Ishikawa (cell line): ENCODE measurements around the gene MOGAT3.

ENCODE experiments used
- CEBPB ChIP-seq: IDR thresholded peaks from 2 replicates; pipeline ENCODE4 v1.6.1; 2012
- CREB1 ChIP-seq: IDR thresholded peaks from 2 replicates; pipeline ENCODE4 v1.6.1; 2012; ENCODE audit warnings: low read depth
- EGR1 ChIP-seq: IDR thresholded peaks from 2 replicates; pipeline ENCODE4 v1.6.1; 2012
- EP300 ChIP-seq: IDR thresholded peaks from 2 replicates; pipeline ENCODE4 v1.6.1; 2012; ENCODE audit warnings: borderline replicate concordance
- FOXM1 ChIP-seq: IDR thresholded peaks from 2 replicates; pipeline ENCODE4 v1.6.1; 2012; ENCODE audit warnings: low read depth, borderline replicate concordance
- NFIC ChIP-seq: IDR thresholded peaks from 2 replicates; pipeline ENCODE4 v1.6.1; 2012
- RAD21 ChIP-seq: IDR thresholded peaks from 2 replicates; pipeline ENCODE4 v1.6.1; 2012; ENCODE audit warnings: low read depth
- REST ChIP-seq: IDR thresholded peaks from 2 replicates; pipeline ENCODE4 v1.6.1; 2012; ENCODE audit warnings: low read depth, mild to moderate bottlenecking
- TAF1 ChIP-seq: IDR thresholded peaks from 2 replicates; pipeline ENCODE4 v1.6.1; 2012; ENCODE audit warnings: low read depth, mild to moderate bottlenecking
- TCF12 ChIP-seq: IDR thresholded peaks from 2 replicates; pipeline ENCODE4 v1.6.1; 2012; ENCODE audit warnings: low read depth
- TEAD4 ChIP-seq: IDR thresholded peaks from 2 replicates; pipeline ENCODE4 v1.6.1; 2012
- YY1 ChIP-seq: IDR thresholded peaks from 2 replicates; pipeline ENCODE4 v1.6.1; 2012; ENCODE audit warnings: low read depth
- ZBTB7A ChIP-seq: IDR thresholded peaks from 2 replicates; pipeline ENCODE4 v1.6.1; 2012; ENCODE audit warnings: low read depth
- TF ChIP-seq, protein P1 (sequence below): IDR thresholded peaks from 2 replicates; pipeline ENCODE4 v1.6.1; 2012
- TF ChIP-seq, protein P2 (sequence below): IDR thresholded peaks from 2 replicates; pipeline ENCODE4 v1.6.1; 2012

The MOGAT3 gene

DNA sequence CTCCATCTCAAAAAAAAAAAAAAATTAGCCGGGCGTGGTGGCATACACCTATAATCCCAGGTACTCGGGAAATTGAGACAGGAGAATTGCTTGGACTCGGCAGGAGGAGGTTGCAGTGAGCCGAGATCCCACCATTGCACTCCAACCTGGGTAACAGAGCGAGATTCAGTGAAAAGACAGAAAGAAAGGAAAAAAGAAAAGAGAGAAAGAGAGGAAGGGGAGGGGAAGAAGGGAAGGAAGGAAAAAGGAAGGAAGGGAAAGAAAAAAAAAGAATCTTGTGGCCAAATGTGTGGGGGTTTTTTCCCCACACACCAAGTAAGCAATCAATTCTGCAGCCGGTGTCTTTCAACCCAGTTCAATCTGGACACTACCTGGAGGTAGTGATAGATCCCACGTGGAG lies 11.7 kb downstream of the MOGAT3 start:
- no peak for TF ChIP-seq CREB1
- no peak for TF ChIP-seq TEAD4
- TF ChIP-seq, protein P1, sequence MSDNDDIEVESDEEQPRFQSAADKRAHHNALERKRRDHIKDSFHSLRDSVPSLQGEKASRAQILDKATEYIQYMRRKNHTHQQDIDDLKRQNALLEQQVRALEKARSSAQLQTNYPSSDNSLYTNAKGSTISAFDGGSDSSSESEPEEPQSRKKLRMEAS = no peak
- TF ChIP-seq YY1 = no peak

DNA sequence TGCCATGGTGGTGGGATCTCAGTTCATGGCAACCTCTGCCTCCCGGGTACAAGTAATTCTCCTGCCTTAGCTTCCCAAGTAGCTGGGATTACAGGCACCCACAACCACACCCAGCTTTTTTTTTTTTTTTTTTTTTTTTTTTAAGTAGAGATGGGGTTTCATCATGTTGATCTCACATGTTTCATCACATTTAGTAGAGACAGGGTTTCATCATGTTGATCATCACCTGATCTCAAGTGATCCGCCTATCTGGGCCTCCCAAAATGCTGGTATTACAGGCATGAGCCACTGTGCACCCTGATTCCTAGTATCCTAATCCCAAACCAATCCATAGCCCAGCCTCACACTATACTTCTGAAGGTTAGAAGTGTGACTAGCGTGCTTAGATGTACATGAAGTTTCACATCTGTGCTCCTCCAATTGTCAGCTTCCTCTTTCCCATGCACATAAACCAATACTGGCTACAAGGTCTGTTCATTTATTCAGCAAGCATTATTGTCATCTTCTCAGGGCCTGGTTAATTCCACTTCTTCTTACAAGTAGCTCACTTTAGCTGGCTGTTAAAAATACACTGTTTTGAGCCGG lies 13.9 kb downstream of the MOGAT3 start:
- TF ChIP-seq EGR1 (no peak), RAD21 (no peak), ZBTB7A (no peak), FOXM1 (no peak), TCF12 (no peak), TEAD4 (no peak), CEBPB (no peak), TAF1 (no peak), CREB1 (no peak), YY1 (no peak)

DNA sequence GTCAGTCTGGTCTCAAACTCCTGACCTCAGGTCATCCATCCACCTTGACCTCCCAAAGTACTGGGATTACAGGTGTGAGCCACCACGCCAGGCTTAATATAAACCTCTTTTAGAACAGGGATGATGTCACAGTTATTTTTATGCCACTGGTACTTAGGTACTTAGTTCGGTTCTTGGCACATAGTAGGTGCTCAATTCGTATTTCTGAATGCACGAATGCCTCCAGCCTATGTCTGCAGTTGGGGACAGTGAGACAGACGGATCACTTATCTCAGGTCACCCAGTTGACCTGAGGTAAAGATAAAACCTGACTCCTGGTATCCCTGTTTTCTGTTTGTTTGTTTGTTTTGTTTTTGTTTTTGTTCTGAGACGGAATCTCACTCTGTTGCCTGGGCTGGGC lies 14.6 kb downstream of the MOGAT3 start:
- TF ChIP-seq YY1 (no peak), ZBTB7A (no peak), EGR1 (no peak), TAF1 (no peak), NFIC (no peak), EP300 (no peak), TEAD4 (no peak), FOXM1 (no peak)
- TF ChIP-seq, protein P2, sequence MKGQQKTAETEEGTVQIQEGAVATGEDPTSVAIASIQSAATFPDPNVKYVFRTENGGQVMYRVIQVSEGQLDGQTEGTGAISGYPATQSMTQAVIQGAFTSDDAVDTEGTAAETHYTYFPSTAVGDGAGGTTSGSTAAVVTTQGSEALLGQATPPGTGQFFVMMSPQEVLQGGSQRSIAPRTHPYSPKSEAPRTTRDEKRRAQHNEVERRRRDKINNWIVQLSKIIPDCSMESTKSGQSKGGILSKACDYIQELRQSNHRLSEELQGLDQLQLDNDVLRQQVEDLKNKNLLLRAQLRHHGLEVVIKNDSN = no peak

GRCh38 chr7:101185258-101185839 lies 15.5 kb downstream of the MOGAT3 start:
- TF ChIP-seq FOXM1 = no peak

DNA sequence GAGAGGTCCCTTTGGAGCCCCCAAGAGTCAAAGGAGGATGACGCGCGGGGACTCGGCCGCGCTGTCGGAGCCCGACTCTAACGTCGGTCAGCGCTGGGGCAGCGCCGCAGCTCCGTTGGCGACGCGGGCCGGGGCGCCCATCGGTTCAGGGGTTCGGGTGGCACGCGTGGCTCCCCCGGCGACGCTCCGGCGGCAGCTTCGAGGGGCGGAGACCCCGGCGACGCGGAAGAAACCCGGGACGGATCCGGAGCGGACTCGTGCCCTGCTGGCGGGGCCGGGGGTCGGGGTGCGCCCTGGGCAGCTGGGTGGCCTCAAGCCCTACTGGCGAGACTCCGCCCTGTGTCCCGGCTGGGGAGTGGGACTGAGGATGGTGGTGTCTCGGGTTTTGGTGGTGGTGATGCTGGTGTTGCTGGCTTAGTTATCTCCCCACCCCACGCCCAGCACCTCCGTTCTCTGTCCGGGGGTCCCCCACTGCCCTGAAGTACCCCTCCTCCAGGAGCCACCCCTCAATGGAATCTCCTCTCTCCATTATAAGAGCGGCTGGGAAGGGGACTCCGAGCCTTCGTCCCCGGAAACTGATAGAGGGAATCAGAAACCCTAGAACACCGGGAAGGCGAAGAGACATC lies 20.6 kb downstream of the MOGAT3 start, which contains the start of gene NAT16:
Gene NAT16 (minus strand): TSS at position 164 of the 626 bp plus-strand sequence. CDS start 5,486 bp downstream, outside the sequence.
- TF ChIP-seq EP300 = no peak
- TF ChIP-seq TCF12 = no peak
- no peak for TF ChIP-seq FOXM1
- no peak for TF ChIP-seq CEBPB
- no peak for TF ChIP-seq RAD21
- TF ChIP-seq, protein P1 = no peak
- no peak for TF ChIP-seq TAF1
- no peak for TF ChIP-seq NFIC
- TF ChIP-seq REST = no peak
- no peak for TF ChIP-seq EGR1
- TF ChIP-seq, protein P2 = no peak
- TF ChIP-seq ZBTB7A = no peak
- TF ChIP-seq YY1 = no peak
- no peak for TF ChIP-seq CREB1
- no peak for TF ChIP-seq TEAD4

- no peak for TF ChIP-seq TEAD4
- TF ChIP-seq EGR1 = no peak
- TF ChIP-seq ZBTB7A = no peak
- TF ChIP-seq CREB1 = no peak
- TF ChIP-seq NFIC = no peak
- no peak for TF ChIP-seq RAD21
- no peak for TF ChIP-seq YY1
- no peak for TF ChIP-seq CEBPB
- TF ChIP-seq, protein P2 = no peak
- TF ChIP-seq EP300 = no peak
- no peak for TF ChIP-seq TAF1
- TF ChIP-seq TCF12 = no peak
- no peak for TF ChIP-seq REST
- no peak for TF ChIP-seq FOXM1
Observed at GRCh38 chr7:101179713-101180112, 21.1 kb downstream of the MOGAT3 start.
